HG02759 (cell line): ENCODE data around the gene MAPK13.

ENCODE experiments used
- ATAC-seq: cut with Tn5 transposase; IDR thresholded peaks from one replicate; pipeline ENCODE4 v1.9.1; 2021; ENCODE audit warnings: mild to moderate bottlenecking, moderate library complexity; ENCODE audit not compliant: unreplicated experiment

MAPK13 gene

GRCh38 chr6:36142971-36143838, 12.9 kb downstream of the MAPK13 start:
- ATAC-seq: no peak

DNA sequence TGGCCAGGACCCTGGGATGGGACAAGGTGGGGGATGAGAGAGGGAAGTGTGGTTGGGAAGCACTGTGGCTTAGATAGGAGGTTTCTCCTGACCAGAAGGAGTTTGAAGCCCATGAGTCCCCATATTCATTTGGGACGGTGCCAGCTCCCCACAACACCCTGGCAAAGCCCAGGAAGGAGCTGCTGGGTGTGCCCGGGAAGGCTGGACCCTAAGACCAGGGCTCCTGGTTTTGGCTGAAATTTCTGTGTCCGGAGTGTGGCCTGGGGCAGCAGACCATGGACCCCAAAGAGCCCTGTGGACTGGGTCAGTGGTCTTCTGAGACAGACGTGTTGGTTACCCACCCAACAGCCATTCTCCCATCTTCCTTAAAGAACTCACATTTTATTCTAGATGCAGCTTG, 15.2 kb downstream of the MAPK13 start:
- ATAC-seq: no peak

DNA sequence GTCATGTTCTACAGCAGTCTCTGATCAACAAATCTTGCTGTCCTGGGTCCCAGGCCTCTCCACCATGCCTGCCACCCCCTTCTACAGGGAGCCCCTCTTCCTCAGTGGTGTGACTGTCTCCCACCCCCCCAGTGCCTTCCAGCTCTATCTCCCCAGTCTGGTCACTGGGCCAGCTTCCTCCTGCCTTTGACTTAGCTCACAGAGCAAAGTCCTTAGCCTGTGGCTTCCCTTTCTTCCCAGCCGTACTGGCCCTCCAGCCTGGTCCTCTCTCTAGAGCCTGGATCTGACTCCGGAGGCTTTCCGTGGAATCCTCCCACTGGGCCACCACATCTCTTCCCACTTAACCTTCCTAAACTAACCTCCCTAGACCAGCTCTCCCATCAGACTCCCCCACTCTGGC, 17.0 kb downstream of the MAPK13 start:
- ATAC-seq: no peak

- ATAC-seq: no peak
These were observed 19.2 kb downstream of the MAPK13 start for GRCh38 chr6:36149476-36149875.

GRCh38 chr6:36150283-36150682, 20.0 kb downstream of the MAPK13 start:
- no peak for ATAC-seq

DNA sequence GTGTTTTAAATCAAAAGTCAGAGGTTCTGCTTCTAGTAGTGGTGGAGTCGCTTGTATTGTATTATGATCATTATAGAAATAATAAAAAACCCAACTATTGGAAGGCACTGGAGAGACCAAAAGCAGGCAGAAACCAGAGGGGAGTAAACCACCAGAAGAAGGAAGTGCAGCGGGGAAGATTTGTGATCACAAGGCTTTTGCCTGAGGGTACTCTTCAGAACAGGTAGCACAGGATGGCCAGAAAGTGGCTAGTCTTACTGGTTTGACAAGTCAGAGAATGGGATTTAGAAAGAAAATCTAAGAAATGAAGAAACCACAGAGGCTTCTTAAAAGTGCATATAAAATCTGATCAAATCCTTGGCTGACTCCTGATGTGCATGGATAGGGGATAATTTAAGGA, 24.0 kb downstream of the MAPK13 start:
- no peak for ATAC-seq

GRCh38 chr6:36155662-36156061, 25.3 kb downstream of the MAPK13 start:
- no peak for ATAC-seq

DNA sequence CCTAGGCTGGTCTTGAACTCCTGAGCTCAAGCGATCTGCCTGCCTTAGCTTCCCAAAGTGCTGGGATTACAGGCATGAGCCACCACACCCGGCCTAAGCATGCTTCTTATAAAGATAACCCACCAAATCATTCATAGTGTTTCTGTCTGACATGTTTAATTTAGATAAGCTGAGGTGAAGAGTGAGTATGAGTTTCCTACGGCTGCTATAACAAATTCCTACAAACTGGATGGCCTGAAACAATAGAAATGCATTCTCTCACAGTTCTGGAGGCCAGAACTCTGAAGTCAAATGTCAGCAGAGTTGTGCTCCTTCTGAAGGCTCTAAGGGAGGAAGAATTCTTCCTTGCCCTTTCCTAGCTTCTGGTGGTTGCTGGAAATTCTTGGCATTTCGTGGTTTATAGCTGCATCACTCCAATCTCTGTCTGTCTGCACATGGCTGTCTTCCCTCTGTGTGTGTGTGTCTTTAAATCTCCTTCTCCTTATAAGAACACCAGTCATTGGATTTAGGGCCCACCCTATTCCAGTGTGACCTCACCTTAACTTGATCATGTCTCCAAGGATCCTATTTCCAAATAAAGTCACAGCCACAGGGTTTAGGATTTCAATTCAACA, 29.9 kb downstream of the MAPK13 start:
- no peak for ATAC-seq

- no peak for ATAC-seq
These were observed 39.0 kb downstream of the MAPK13 start for GRCh38 chr6:36169023-36170007.

DNA sequence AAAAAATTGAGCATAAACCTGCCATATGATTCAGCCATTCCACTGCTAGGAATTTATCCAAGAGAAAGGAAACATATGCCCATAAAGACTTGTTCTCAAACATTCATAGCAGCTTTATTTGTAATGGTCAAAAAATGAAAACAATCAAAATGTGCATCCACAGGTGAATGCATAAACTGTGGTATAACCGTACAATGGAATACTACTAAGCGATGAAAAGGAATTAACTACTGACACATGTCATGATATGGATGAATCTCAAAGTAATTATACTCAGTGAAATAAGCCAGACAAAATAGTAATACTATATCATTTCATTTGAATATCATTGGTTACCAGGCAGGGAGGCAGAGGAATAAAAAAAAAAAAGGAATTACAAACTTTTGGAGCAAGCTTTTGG, 40.4 kb downstream of the MAPK13 start:
- no peak for ATAC-seq

DNA sequence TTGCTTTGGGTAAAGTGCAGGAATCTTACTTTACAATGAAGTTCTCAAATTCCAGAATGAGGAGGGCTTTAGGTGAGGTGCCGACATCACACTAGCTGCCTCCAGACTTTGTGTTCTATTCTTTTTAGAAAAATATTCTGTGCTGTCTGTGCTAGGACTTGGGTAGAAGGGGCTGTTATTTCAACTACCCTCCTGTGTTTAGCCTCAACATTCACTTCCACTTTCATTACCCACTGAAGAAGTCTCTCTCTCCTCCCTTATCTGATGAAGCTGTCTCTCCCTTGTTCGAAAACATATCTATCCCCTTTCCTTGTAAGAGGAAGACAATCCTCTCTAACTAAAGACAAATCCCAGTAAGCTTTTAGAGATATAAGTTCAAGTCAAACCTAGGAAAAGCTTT, 41.3 kb downstream of the MAPK13 start:
- no peak for ATAC-seq

DNA sequence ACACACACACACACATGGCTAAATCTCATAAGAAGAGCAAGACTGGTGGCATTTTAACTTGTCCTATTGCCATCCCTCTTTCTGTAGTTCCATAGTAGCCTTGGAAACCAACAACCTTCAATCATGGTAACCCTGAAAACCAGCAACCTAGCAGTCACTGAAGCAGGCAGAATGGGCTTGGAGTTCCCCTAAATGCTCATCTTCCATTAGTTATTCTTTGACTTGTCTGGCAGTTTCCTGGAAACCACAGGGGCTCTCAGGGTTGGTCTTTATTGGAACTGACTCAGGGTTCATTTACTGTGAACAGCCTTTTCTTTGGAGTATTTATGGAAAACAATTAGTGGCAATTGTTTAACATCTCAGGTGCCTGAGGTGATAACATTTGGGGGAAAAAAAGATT, 46.9 kb downstream of the MAPK13 start:
- ATAC-seq: no peak

GRCh38 chr6:36178544-36178943, 48.2 kb downstream of the MAPK13 start:
- no peak for ATAC-seq

- no peak for ATAC-seq
These were observed 49.8 kb downstream of the MAPK13 start for GRCh38 chr6:36180126-36180525.

DNA sequence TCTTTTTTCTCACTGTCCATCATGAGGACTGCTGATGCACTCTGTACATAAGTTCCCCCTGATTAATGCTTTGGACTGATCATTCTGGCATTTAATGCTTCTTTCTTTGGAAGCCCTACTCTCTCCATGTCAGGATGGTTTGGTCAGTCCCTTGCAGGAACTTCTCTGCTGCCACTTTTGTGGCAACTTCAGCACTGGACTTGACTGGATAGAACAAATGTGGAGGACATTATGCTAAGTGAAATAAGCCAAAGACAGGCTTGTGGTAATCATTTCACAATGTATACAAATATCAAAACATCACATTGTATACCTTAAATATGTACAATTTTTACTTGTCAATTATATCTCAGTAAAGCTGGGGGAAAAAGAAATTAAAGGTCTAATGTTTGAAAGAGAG, 54.0 kb downstream of the MAPK13 start:
- no peak for ATAC-seq

DNA sequence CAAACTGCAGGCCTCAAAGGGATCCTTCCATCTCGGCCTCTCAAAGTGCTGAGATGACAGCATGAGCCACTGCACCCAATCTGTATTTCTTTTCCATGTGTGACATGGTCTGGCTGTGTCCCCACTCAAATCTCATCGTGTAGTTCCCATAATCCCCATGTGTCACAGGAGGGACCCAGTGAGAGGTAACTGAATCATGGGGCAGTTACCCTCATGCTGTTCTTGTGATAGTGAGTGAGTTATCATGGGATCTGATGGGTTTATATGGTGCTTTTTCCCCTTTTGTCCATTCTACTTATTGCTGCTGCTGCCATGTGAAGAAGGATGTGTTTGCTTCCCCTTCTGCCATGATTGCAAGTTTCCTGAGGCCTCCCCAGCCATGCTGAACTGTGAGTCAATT, 55.9 kb downstream of the MAPK13 start:
- no peak for ATAC-seq

- ATAC-seq: no peak
These were observed 57.1 kb downstream of the MAPK13 start for GRCh38 chr6:36187446-36187845.
